Measurements from ENCODE around the gene KCTD16. TPM values are rescaled to one million over a fixed set of nuclear protein-coding genes. Genes with fewer than 3 reads are reported as not detected.

KCTD16 gene
- total and polyA plus RNA-seq, 2 experiments from 2014 or later = 0.02 to 0.76 TPM

- TF ChIP-seq ZNF462 (CRISPR knock-in tag; IDR thresholded peaks at IDR 0.05) = no peak
- no peak for TF ChIP-seq JUNB (IDR thresholded peaks at IDR 0.05; ENCODE audit: unreplicated experiment)
- no peak for TF ChIP-seq REST (IDR thresholded peaks at IDR 0.05; ENCODE audit: unreplicated experiment)
- no peak for TF ChIP-seq ZNF114 (CRISPR knock-in tag; IDR thresholded peaks at IDR 0.05)
- TF ChIP-seq EZH2phosphoT487 (IDR thresholded peaks at IDR 0.05; ENCODE audit: unreplicated experiment) = no peak
- no peak for TF ChIP-seq ZNF331 (CRISPR knock-in tag; IDR thresholded peaks at IDR 0.05; ENCODE audit: low read depth)
- no peak for TF ChIP-seq POLR2AphosphoS5 (IDR thresholded peaks at IDR 0.05; ENCODE audit: low read depth)
- TF ChIP-seq CREB1 (CRISPR knock-in tag; IDR thresholded peaks at IDR 0.05; ENCODE audit: low read depth) = no peak
- TF ChIP-seq CTCF (conservative IDR thresholded peaks at IDR 0.05; ENCODE audit: low read depth in 2 of 2) = no peak
Measured at GRCh38 chr5:144525000-144525399, 354.3 kb downstream of the KCTD16 start (continued).
